ENCODE results near the gene BCAP29. TPM values are rescaled to one million over a fixed set of nuclear protein-coding genes. Genes with fewer than 3 reads are reported as not detected.

Gene BCAP29
- total and polyA plus RNA-seq, 7 donors, result 37.4 to 72.6 (median 50.5) TPM

- intact Hi-C loops (cut with DNase I), result no loop called here
- no peak for TF ChIP-seq CTCF (IDR thresholded peaks at IDR 0.05)
- H3K36me3 ChIP-seq (ENCODE audit: insufficient read depth in 1 of 2, low read depth in 1 of 2), result no peaks in the 10 kb centered on the region
- ATAC-seq (peak in 2 of 4 donors; percentile 23 to 27), DNase-seq (peak in 1 of 2 donors; percentile 11)
- H3K4me3 ChIP-seq, result peak within 1 kb of the TSS; percentile 70
- no peak within 1 kb of the TSS for H3K27ac ChIP-seq
- H3K9me3 ChIP-seq, result no peaks in the 10 kb centered on the region
- WGBS, 3 donors, result 3 to 6% (median 6%) methylated on average over 37 of the region's 37 CpGs
- H3K27me3 ChIP-seq (ENCODE audit: insufficient read depth in 3 of 3, low read length in 2 of 3), result peaks cover 0 to 27% (median 6%) of the 10 kb centered on the region in 3 donors
- peaks cover 10% of the 10 kb centered on the region for H3K4me1 ChIP-seq
These were observed 80.5 kb downstream of the BCAP29 start, which contains the start of gene SLC26A4 for GRCh38 chr7:107660381-107661080. Gene SLC26A4, plus strand, starts transcription at chr7:107660828. Its CDS starts 814 bp downstream, at chr7:107661642.

GRCh38 chr7:107661081-107661864 is 81.2 kb downstream of the BCAP29 start:
- 0 to 2% (median 1%) methylated on average over 66 to 73 of the region's 73 CpGs for WGBS, 3 donors
- intact Hi-C loops (cut with DNase I), result no loop called here
- no peak for TF ChIP-seq CTCF (IDR thresholded peaks at IDR 0.05)
- Histone ChIP-seq H3K4me1 (peaks cover 10% of the 10 kb centered on the region), H3K9me3 (no peaks in the 10 kb centered on the region), H3K27me3 (ENCODE audit: insufficient read depth in 3 of 3, low read length in 2 of 3) (peaks cover 0 to 27% (median 6%) of the 10 kb centered on the region in 3 donors), H3K27ac (no peak overlapping the region), H3K4me3 (peak overlapping the region; percentile 70), H3K36me3 (ENCODE audit: insufficient read depth in 1 of 2, low read depth in 1 of 2) (no peaks in the 10 kb centered on the region)
- DNase-seq (peak; percentile 27 to 63), ATAC-seq (peak; percentile 71 to 90 (median 81))

GRCh38 chr7:107661865-107662379 is 81.9 kb downstream of the BCAP29 start:
- Histone ChIP-seq H3K4me3 (peak overlapping the region; percentile 70), H3K27me3 (ENCODE audit: insufficient read depth in 3 of 3, low read length in 2 of 3) (peaks cover 0 to 28% (median 6%) of the 10 kb centered on the region in 3 donors), H3K27ac (no peak overlapping the region), H3K36me3 (ENCODE audit: insufficient read depth in 1 of 2, low read depth in 1 of 2) (no peaks in the 10 kb centered on the region), H3K4me1 (peaks cover 10% of the 10 kb centered on the region), H3K9me3 (no peaks in the 10 kb centered on the region)
- no peak for DNase-seq
- intact Hi-C loops (cut with DNase I), result no loop called here
- ATAC-seq, result no peak
- TF ChIP-seq CTCF (IDR thresholded peaks at IDR 0.05), result no peak
- 14 to 25% (median 14%) methylated on average over 13 to 20 of the region's 20 CpGs for WGBS, 3 donors

- intact Hi-C loops (cut with DNase I), result no loop called here
- no peak for ATAC-seq
- no peak overlapping the region for H3K4me3 ChIP-seq
- peaks cover 0 to 41% (median 6%) of the 10 kb centered on the region in 3 donors for H3K27me3 ChIP-seq (ENCODE audit: insufficient read depth in 3 of 3, low read length in 2 of 3)
- no peaks in the 10 kb centered on the region for H3K9me3 ChIP-seq
- TF ChIP-seq CTCF (IDR thresholded peaks at IDR 0.05), result no peak
- WGBS, 3 donors, result 68 to 76% (median 71%) methylated on average over 4 of the region's 4 CpGs
- peaks cover 10% of the 10 kb centered on the region for H3K4me1 ChIP-seq
- H3K27ac ChIP-seq, result no peak overlapping the region
- no peaks in the 10 kb centered on the region for H3K36me3 ChIP-seq (ENCODE audit: insufficient read depth in 1 of 2, low read depth in 1 of 2)
- DNase-seq, result no peak
These were observed 83.2 kb downstream of the BCAP29 start for GRCh38 chr7:107663196-107663595.

Measured in psoas muscle (tissue), 8 donors.